Measurements from ENCODE around the gene TFE3.

TFE3 gene, protein sequence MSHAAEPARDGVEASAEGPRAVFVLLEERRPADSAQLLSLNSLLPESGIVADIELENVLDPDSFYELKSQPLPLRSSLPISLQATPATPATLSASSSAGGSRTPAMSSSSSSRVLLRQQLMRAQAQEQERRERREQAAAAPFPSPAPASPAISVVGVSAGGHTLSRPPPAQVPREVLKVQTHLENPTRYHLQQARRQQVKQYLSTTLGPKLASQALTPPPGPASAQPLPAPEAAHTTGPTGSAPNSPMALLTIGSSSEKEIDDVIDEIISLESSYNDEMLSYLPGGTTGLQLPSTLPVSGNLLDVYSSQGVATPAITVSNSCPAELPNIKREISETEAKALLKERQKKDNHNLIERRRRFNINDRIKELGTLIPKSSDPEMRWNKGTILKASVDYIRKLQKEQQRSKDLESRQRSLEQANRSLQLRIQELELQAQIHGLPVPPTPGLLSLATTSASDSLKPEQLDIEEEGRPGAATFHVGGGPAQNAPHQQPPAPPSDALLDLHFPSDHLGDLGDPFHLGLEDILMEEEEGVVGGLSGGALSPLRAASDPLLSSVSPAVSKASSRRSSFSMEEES

DNA sequence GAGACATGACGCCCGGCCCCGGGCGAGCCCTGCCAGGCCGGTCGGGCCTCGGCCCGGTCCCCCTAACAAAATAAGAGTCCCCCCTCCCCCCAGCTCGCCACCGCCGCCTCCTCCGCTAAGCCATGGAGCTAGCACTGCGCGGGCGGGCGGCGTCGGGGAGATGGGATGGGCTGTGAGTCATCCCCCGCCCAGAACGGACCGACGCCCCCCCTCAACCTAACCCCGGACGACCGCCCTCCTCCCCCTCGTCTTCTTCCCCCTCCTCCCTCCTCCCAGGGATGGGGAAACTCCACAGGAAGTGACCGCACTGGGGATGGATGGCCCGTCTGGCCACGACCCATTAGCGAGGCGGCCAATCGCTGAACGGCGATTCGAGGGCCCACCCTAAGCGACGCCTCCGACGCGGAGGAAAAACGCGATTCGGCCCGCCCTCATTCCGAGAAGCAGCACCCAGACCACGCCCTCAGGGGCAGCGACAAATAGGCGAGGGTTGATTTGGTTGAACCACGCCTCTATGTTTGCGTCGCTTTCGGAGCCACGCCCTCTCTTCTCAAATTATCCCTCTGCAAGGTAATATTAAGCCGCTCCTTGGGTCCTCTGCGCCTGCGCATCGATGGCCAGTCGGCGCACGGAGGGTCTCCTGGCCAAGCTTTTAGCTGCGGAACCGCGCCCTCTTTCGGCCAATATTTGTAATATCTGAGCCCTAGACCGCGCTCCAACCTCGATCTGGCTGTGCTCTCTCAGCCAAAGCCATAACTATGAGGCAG is at the start of gene TFE3:
TFE3 (minus strand) TSS at position 138 of the 767 bp plus-strand sequence; CDS start at position 7, 131 bp downstream.
- DNase-seq, result peak; percentile 96

DNA sequence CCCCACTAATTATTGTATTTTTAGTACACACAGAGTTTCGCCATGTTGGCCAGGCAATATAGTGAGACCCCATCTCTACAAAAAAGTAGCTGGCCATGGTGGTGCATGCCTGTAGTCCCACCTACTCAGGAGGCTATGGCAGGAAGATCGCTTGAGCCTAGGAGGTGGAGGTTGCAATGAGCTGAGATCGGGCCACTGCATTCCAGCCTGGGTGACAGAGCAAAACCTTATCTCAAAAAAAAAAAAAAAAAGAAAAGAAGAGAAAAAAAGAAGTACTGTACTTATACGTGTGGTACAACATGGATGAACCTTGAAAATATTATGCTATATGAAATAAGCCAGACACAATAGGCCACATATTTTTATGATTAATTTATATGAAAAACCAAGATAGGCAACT is 46.4 kb upstream of the TFE3 start:
- DNase-seq, result no peak

DNA sequence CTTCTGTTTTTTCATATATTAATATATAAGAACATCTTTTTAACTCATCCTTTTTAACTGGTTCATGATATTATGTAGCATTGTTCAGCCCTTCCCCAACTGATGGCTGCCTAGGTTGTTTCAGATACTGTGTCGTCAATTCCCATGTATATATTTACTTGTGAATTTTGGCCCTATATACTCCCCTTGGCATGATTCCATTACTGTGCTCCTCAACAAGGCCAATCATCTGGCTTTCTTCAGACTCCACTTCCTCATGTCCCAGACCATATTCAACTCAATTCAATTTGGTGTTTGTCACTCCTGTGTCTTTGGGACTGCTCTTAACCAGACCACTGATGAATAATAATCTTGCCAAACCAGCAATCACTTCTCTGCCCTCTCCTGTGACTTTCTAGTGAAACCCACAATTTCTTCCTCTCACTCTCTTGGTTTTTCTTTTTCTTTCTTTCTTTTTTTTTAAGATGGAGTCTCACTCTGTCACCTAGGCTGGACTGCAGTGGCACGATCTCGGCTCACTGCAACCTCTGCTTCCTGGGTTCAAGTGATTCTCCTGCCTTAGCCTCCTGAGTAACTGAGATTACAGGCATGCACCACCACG is 39.2 kb upstream of the TFE3 start:
- no peak for DNase-seq

DNA sequence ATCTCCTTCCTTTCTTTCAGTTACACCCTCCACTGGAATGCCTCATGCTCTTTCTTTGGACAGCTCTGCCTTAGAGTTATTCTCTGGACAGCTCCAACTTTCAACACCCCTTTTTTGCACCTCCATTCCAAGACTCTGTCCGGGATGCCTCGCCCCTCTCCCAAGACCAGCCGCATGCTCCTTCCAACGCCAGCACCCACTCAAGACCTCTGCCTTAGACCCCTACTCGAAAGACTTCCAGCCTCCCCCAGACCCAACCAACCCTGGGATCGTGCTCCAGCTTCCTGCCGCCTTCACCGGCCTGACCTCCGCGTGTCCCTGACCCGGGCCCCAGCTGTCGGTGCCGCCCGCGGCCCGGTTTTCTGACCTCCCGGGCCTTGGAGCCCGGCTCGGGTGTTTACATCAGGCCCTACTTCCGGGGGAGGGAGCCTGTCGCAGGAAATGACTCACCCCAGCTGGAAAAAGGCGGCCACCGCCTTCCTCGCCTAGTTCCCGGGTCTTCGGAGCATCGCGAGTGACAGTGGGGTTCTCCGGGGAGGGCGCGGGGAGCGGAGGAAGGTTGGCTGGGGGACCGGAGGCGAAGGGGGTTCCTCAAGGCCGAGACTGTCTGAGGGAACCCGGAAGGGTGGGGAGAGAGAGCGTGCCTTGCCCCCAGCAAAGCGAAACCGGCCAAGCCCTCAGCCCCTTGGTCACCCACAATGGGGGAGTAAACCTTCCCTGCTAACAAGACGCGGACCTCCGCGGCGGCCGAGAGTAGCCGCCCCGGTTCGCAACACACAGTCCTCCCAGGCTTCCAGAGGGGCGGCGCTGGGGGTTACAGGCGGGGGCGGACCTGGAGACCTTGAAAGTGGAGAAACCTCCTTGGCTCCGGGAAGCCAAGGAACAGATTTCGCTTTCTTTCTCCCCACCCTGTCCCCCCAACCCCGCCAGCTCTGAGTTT is 36.6 kb upstream of the TFE3 start, which contains the start of gene WDR45:
WDR45 (minus strand) TSS at position 399 of the 940 bp plus-strand sequence. CDS start 1,792 bp downstream, outside the sequence.
- peak; percentile 56 for DNase-seq

DNA sequence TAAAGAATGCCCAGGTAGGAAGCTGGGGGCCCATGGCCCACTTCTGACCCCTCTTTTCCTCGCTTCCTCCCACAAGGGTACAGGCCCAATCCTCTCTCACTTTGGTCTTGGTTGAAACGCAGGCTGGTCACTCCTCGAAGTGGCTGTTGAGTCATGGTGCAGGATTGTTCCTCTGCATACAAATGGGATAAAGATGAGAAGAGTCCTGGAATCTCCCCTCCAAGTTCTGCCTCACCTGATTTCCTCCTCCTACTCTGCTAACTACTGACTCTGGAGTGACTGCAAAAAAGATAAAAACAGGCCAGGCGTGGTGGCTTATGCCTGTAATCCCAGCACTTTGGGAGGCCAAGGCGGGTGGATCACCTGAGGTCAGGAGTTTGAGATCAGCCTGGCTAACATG is 34.8 kb upstream of the TFE3 start:
- no peak for DNase-seq

DNA sequence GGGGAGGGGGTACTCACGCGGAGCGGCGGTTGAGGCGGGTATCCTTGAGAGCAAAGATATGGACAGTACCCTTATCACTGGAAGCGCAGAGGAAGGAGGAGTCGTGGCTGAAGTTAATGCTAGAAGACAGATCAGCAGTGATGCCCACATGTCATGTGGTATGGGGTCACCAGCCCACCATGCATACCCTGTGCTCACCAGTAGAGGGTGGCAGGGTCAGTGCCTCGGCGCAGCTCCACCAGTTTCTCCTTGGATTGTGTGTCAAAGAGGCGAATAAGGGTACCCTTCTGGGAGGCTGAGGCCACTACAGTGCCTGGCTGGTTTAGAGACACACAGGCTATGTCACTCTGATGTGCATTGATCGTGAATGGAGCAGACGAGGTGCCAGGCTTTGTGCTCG is 32.2 kb upstream of the TFE3 start:
- no peak for DNase-seq

DNA sequence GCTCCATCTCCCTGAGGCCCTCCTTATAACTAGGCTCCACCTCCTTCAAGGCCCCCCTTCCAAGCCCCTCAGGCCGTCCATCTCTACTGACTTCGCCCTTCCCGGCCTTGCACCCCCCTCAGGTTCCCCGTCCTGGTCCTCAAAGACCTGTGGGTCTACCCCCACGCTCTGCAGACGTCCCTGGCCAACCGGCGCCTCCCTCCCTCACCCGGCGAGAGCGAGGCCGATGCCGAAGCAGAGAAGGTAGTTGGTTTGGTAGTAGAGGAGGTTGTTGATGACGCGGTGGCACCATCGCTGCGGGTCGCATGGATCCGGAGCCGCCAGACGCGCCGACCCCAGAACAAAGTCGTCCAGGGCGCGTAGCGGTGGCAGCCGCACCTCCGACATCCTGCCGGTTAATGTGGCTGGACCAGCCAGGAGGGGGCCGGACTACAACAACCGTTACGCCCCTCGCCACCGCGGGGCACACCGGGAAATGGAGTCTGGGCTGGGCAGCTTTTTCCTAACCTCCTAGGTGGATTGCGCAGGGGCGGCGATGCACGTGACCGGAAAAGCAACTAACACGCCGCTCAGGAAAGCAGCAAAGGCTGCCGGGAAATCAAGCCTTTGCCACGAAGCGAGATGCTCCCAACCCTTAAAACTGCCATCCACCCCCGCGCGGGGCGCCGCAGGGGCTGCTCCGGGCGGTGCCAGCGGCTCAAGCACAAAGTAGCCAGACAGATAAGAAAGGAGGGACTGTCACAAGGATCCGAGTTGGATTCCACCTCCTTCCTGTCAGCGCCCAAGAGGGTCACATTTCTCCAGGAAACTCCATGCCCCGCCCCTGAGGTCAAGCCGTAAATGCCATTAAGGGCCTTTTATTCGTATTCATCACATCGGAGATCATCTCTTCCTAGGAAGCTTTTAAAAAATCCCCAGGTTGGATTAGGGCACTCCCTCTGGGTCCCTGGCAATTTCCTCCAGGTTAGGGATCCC is 30.7 kb upstream of the TFE3 start, which contains the start of gene PRAF2:
PRAF2 (minus strand) TSS at position 402 of the 975 bp plus-strand sequence; CDS start at position 387, 15 bp downstream.
- peak; percentile 88 for DNase-seq

DNA sequence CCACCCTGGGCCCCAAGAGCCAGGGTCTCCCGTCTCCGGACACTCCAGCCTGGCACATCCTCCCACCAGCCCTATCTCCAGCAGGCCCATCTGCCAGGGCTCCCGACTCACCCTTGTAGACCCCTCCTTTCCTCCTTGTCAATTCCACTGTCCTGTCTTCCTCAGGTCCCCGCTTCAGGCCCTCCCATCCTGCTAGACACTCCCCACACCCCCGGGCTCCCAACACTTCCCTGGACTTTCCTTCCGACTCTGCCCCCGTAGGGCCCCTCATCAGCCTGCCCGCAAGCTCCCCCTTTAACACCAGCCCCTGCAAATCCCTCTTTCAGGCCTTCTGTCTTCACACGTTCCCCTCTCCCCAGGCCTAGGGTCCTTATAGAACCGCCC is 29.5 kb upstream of the TFE3 start:
- DNase-seq, result no peak

DNA sequence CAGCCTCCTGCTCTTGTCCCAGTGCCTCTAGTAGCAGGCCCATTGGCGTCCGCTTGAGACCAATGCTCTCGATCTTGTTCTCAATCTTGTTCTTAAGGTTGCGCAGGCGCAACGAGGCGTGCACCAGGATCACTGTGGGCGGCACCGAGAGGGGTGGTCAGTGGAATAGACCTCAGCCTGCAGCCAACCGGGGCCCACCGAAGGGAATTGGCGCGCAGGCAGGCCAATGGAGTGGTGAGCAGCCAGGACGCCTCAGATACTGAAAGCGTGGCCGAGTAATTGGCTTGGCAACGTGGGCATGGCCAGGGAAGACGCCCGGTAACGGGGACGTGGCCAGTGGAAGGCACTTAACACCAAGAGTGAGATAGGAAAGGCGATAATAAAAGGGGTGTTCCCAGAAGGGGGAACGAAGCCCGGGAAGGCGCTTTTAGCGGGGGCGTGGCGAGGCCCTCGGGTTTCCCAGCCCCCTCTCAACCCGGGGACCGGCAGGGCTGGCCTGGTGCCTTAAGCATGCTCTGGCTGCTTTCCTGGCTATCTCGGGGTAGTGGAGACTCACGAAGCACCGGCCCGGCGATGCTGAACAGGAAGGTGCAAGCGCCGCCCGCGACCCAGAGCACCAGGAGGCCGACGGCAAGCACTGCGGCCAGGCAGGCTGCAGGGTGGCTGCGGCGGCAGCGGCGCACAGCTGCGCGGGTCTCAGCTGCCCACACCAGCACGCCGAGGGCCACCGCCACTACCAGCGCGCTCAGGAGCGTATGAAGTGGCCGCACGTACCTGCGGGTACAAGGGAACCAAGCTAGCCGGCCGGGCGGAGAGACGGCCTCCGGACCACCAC is 28.9 kb upstream of the TFE3 start:
- DNase-seq, result no peak

DNA sequence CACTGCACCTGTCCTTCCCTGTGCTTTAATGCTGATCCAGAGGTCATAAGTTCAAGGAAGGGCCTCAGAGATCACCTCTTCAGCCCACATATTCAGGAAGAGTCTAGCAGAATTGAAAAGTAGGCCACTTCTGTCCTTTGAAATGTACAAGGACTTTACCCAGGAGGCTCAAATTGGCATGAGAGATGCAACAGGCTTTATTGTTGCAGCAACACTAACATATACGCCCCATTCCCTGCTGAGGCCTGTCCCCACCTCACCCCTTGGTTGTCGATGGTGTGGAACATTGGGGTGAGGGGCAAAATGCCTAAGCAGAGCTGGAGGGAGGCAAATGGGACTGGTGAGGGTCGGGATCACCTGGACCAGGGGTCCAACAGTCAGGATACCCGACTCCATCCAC is 27.8 kb upstream of the TFE3 start:
- DNase-seq, result no peak

DNA sequence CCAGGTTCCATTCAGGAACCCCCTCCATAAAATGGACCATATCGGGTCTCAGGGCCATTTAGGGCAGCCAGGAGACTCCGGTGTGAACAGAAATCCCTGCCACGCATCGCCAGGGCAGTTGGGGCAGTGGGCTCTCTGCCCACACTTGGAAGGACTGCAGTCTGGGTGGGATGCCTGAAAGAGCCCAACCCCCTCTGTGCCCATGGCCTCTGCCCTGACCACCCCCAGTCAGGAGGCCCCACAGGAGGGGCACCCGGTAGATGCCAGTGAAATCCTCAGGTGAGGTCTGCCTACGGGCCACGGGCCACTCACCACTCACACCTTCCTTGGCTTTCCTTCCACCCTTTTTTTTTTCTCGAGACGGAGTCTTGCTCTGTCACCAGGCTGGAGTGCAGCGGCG is 25.9 kb upstream of the TFE3 start:
- no peak for DNase-seq

DNA sequence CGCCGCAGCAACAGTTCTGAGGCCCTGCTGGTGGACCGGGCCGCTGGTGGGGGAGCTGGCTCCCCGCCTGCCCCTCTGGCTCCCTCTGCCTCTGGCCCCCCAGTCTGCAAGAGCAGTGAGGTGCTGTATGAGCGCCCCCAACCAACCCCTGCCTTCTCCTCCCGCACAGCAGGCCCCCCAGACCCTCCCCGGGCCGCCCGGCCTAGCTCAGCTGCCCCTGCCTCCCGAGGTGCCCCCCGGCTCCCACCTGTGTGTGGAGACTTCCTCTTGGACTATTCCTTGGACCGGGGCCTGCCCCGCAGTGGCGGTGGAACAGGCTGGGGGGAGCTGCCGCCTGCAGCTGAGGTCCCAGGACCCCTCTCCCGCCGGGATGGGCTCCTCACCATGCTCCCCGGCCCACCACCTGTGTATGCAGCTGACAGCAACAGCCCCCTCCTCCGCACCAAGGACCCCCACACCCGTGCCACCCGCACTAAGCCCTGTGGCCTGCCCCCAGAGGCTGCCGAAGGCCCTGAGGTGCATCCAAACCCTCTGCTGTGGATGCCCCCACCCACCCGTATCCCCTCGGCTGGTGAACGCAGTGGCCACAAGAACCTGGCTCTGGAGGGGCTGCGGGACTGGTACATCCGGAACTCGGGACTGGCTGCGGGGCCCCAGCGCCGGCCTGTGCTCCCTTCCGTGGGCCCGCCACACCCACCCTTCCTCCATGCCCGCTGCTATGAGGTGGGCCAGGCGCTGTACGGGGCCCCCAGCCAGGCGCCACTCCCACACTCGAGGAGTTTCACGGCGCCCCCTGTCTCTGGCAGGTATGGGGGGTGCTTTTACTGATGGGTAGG is 24.3 kb upstream of the TFE3 start:
- no peak for DNase-seq

DNA sequence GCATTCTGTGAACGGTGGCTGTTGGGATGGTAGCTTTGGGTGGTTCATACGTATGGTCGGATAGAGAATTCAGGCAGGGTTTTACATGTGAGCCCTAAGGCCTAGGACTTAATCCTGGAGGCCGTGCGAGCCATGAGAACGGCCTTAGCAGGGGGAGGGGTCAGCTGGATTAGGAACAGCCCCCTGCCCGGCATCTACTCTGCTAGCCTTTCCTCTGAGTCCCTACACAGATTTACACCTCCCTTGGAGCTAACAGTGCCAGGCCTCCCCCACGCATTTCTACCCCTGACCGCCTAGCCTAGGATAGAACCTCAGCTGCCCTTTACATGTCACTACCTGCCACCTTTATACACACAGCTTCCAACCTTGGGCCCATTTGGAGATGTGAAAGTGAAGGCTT is 23.5 kb upstream of the TFE3 start:
- DNase-seq, result no peak

DNA sequence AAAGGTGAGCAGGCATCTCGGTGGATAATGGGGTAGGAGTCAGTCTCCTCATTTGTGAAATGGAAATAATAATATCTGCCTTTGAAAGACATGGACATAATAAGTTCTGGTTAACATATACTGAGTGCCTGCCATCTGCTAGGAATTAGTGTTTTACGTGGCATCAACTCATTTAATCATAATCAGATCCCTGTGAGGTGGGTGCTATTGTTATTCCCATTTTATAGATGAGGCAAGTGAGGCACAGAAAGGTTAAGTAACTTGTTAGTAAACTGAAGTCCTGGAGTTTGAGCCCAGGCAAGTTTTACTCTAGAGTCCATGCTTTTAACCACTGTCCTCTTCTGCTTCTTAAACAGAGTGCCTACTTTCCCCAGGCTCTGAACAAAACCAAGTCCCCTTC is 23.1 kb upstream of the TFE3 start:
- no peak for DNase-seq

DNA sequence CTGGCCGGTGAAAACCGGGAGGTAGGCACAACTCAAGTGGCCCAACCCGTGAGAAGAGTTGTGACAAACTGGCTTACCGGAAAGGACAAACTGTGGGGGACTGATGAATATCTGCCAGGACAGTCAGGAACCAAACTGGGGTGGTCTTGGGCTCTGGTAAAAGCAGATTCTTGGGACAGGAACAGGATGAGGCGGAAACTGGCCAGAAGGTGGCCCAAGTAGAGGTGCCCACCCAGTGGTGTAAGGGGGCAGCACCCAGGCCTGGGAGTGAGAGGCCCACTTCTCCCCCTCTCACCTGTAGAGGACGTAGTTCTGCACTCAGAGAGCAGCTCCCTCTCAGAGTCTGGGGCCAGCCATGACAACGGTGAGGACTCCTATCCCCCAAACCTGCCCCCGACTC is 21.6 kb upstream of the TFE3 start:
- DNase-seq, result no peak

DNA sequence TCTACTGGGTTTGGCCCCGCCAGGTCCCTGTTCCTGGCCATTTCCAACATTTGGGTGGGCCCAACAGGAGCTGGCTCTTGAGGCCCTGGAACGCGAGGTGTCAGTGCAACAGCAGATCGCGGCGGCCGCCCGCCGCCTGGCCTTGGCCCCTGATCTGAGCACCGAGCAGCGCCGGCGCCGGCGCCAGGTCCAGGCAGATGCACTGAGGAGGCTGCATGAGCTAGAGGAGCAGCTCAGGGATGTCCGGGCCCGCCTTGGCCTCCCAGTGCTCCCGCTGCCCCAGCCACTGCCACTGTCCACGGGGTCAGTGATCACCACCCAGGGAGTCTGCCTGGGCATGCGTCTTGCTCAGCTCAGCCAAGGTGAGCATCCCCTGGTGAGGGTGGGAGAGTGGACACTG is 21.1 kb upstream of the TFE3 start:
- DNase-seq, result no peak

DNA sequence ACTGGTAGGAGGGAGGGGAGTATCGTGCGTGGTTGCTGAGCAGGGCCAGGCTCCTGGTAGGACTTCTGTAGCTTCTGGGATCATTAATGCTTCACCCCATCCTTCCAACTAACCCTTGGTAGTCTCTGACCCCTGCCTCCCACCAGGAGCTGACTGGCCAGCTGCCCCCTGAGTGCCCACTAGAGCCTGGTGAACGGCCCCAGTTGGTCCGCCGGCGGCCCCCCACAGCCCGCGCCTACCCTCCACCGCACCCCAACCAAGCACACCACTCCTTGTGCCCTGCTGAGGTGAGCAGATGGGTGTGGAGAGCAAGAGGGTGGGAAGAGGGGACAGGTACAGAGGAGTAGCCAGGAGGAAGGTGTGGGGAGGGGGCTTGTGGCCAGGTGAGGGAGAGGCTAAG is 20.6 kb upstream of the TFE3 start:
- no peak for DNase-seq

DNA sequence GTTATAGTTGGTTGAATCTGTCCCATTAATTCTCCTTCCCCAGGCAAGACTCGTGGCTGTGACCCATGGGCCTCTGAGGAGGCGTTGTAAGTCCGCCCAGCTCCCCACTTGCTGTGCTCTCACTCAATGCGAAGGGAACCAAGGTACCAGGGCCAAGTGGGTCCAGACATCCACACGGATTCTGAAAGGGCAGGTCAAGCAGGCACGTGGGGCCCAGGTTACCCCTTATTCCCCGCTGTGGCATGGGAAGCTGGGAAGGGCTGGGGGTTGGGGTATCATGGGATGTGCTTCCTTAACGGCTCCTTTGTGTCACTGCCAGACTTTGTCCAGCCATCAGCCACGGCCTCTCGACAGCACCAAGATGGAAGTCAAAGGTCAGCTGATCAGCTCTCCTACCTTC is 18.8 kb upstream of the TFE3 start:
- no peak for DNase-seq

DNA sequence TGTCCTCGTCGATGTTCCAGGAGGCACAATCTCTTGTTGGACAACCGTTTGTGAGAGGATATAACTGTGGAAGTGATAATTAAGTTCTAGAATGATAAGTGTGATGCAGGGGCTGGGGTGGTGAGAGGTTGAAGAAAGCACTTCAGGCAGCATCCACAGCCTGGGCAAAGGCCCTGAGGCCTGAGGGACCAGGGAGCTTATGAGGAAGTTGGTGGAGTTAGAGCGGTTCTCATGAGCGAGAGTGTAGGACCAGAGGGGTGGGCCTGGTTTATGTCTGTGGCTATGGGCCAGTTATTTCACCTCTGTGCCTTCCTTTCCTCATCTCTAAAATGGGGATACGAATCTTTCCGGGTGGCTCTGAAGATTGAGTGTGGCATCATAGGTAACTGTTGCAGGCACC is 18.3 kb upstream of the TFE3 start:
- DNase-seq, result no peak
